HEK293T (cell line): ENCODE results near the gene KAZALD1.

Experiments used
- CTCF ChIA-PET: fragments of 350-600 bp; formaldehyde crosslinking; extraction: SDS; loops from one replicate; lab custom pipeline; 2021; ENCODE audit warnings: antibody characterized with exemption, inconsistent platforms; lab: Yijun Ruan, JAX
- POLR2A ChIA-PET: fragments of 350-600 bp; formaldehyde crosslinking; extraction: SDS; loops from one replicate; lab custom pipeline; 2020; ENCODE audit warnings: antibody characterized with exemption, inconsistent platforms; lab: Yijun Ruan, JAX
- DNase-seq: peaks from one replicate; pipeline ENCODE4 v3.0.0; 2012; ENCODE audit warnings: mixed read lengths; ENCODE audit errors: extremely low spot score
- ARNT ChIP-seq: fragments of 450-650 bp; IDR thresholded peaks from 2 replicates; pipeline ENCODE4 v1.6.1; 2017; ENCODE audit warnings: mild to moderate bottlenecking
- BHLHE40 ChIP-seq: fragments of 450-650 bp; IDR thresholded peaks from 2 replicates; pipeline ENCODE4 v1.6.1; 2016; ENCODE audit warnings: mild to moderate bottlenecking, moderate library complexity, borderline replicate concordance
- CTBP1 ChIP-seq: fragments of 450-650 bp; IDR thresholded peaks from 2 replicates; pipeline ENCODE4 v1.6.1; 2016; ENCODE audit warnings: borderline replicate concordance
- ELF4 ChIP-seq: fragments of 450-650 bp; IDR thresholded peaks from 2 replicates; pipeline ENCODE4 v1.6.1; 2017; ENCODE audit warnings: antibody characterized with exemption
- FOXA1 ChIP-seq: fragments of 450-650 bp; IDR thresholded peaks from 2 replicates; pipeline ENCODE4 v1.6.1; 2016; ENCODE audit warnings: mild to moderate bottlenecking
- FOXK2 ChIP-seq: fragments of 450-650 bp; IDR thresholded peaks from 2 replicates; pipeline ENCODE4 v1.6.1; 2016; ENCODE audit warnings: mild to moderate bottlenecking
- FOXM1 ChIP-seq: fragments of 450-650 bp; IDR thresholded peaks from 2 replicates; pipeline ENCODE4 v1.6.1; 2017; ENCODE audit warnings: mild to moderate bottlenecking, borderline replicate concordance
- HDGF ChIP-seq: fragments of 450-650 bp; IDR thresholded peaks from 2 replicates; pipeline ENCODE4 v1.6.1; 2017; ENCODE audit warnings: antibody characterized with exemption, borderline replicate concordance
- L3MBTL2 ChIP-seq: fragments of 450-650 bp; conservative IDR thresholded peaks from 2 replicates; pipeline ENCODE4 v1.6.1; 2016; ENCODE audit warnings: mild to moderate bottlenecking
- LEF1 ChIP-seq: fragments of 450-650 bp; IDR thresholded peaks from 2 replicates; pipeline ENCODE4 v1.6.1; 2017; ENCODE audit warnings: mild to moderate bottlenecking, borderline replicate concordance
- NFRKB ChIP-seq: fragments of 450-650 bp; IDR thresholded peaks from 2 replicates; pipeline ENCODE4 v1.6.1; 2016; ENCODE audit warnings: mild to moderate bottlenecking, moderate library complexity
- PKNOX1 ChIP-seq: fragments of 450-650 bp; IDR thresholded peaks from 2 replicates; pipeline ENCODE4 v1.6.1; 2016
- SP1 ChIP-seq: fragments of 450-650 bp; IDR thresholded peaks from 2 replicates; pipeline ENCODE4 v1.6.1; 2017
- SUZ12 ChIP-seq: fragments of 450-650 bp; IDR thresholded peaks from 2 replicates; pipeline ENCODE4 v1.6.1; 2016; ENCODE audit warnings: mild to moderate bottlenecking
- TARDBP ChIP-seq: fragments of 450-650 bp; IDR thresholded peaks from 2 replicates; pipeline ENCODE4 v1.6.1; 2016
- ZNF384 ChIP-seq: fragments of 450-650 bp; IDR thresholded peaks from 2 replicates; pipeline ENCODE4 v1.6.1; 2016

Gene KAZALD1

GRCh38 chr10:101079874-101080273 is 18.1 kb downstream of the KAZALD1 start:
- CTCF ChIA-PET = interaction anchor here (0.6 to 1.4 kb wide), 4 partner anchors 13 to 61 kb away, joined by 3 to 5 read pairs (median 4); no protein-coding TSS in a partner anchor
- no peak for DNase-seq
- POLR2A ChIA-PET = no interaction called here
- TF ChIP-seq NFRKB = no peak
- no peak for TF ChIP-seq FOXK2
- TF ChIP-seq SP1 = no peak

GRCh38 chr10:101080933-101081931 is 19.4 kb downstream of the KAZALD1 start:
- CTCF ChIA-PET = interaction anchor here (1.2 kb wide), 1 partner anchor 40 kb away, joined by 4 read pairs; no protein-coding TSS in a partner anchor
- DNase-seq = peak; percentile 49
- TF ChIP-seq SP1 (no peak), FOXK2 (no peak), SUZ12 (no peak), LEF1 (no peak), ELF4 (no peak)
- POLR2A ChIA-PET = no interaction called here

- CTCF ChIA-PET = interaction anchor here (2.8 kb wide), 1 partner anchor 10 kb away, joined by 13 read pairs; no protein-coding TSS in a partner anchor
- TF ChIP-seq SUZ12 = no peak
- TF ChIP-seq FOXA1 = no peak
- no peak for TF ChIP-seq SP1
- TF ChIP-seq ZNF384 = no peak
- TF ChIP-seq BHLHE40 = no peak
- TF ChIP-seq CTBP1 = no peak
- TF ChIP-seq L3MBTL2 = no peak
- no peak for TF ChIP-seq FOXK2
- TF ChIP-seq LEF1 = no peak
- no peak for TF ChIP-seq HDGF
- TF ChIP-seq PKNOX1 = no peak
- no peak for TF ChIP-seq TARDBP
- TF ChIP-seq ELF4 = no peak
- no peak for TF ChIP-seq NFRKB
- TF ChIP-seq FOXM1 = no peak
- TF ChIP-seq ARNT = no peak
These were observed 24.1 kb downstream of the KAZALD1 start for GRCh38 chr10:101085846-101086245.

GRCh38 chr10:101087376-101087775 is 25.6 kb downstream of the KAZALD1 start:
- ChIA-PET POLR2A (no interaction called here), CTCF (interaction anchor here (0.7 kb wide), 1 partner anchor 27 kb away, joined by 3 read pairs; no protein-coding TSS in a partner anchor)
- TF ChIP-seq ARNT = no peak
- TF ChIP-seq FOXA1 = no peak
- no peak for TF ChIP-seq CTBP1
- no peak for TF ChIP-seq TARDBP
- no peak for TF ChIP-seq NFRKB
- no peak for TF ChIP-seq FOXM1
- TF ChIP-seq L3MBTL2 = no peak
- no peak for TF ChIP-seq BHLHE40
- TF ChIP-seq HDGF = no peak
- TF ChIP-seq ELF4 = no peak

More at GRCh38 chr10:101085846-101086245, 24.1 kb downstream of the KAZALD1 start:
- no peak for DNase-seq
- POLR2A ChIA-PET = interaction anchor here (1.1 kb wide), 1 partner anchor 19 kb away, joined by 3 read pairs; no protein-coding TSS in a partner anchor

GRCh38 chr10:101087965-101088364 is 26.2 kb downstream of the KAZALD1 start:
- ChIA-PET POLR2A (interaction anchor here (1.0 kb wide), 1 partner anchor 26 kb away, joined by 3 read pairs; the partner anchor contains the start of gene KAZALD1), CTCF (interaction anchor here (1.2 kb wide), 1 partner anchor 54 kb away, joined by 5 read pairs; no protein-coding TSS in a partner anchor)
- no peak for TF ChIP-seq LEF1
- TF ChIP-seq FOXA1 = no peak
- TF ChIP-seq SP1 = no peak
- no peak for TF ChIP-seq BHLHE40
- peak; percentile 66 for TF ChIP-seq PKNOX1
- no peak for TF ChIP-seq ELF4
- TF ChIP-seq NFRKB = no peak
- no peak for TF ChIP-seq HDGF
- no peak for DNase-seq

More at GRCh38 chr10:101087376-101087775, 25.6 kb downstream of the KAZALD1 start:
- DNase-seq = no peak

- ChIA-PET CTCF (interaction anchor here (1.0 kb wide), 1 partner anchor 71 kb away, joined by 3 read pairs; no protein-coding TSS in a partner anchor), POLR2A (interaction anchor here (0.8 kb wide), 1 partner anchor 16 kb away, joined by 3 read pairs; no protein-coding TSS in a partner anchor)
- no peak for DNase-seq
These were observed 27.9 kb downstream of the KAZALD1 start for GRCh38 chr10:101089520-101090299.

More at GRCh38 chr10:101089520-101090299, 27.9 kb downstream of the KAZALD1 start:
- TF ChIP-seq BHLHE40 (no peak), PKNOX1 (peak; percentile 40; the same call in 1 of the 2 replicates), FOXA1 (no peak)
